Subcutaneous adipose tissue (tissue), 4 donors: ENCODE data around the gene FUT3. TPM values are rescaled to one million over a fixed set of nuclear protein-coding genes. Genes with fewer than 3 reads are reported as not detected.

Experiments used
- CTCF ChIP-seq: fragments of 450-650 bp; IDR thresholded peaks from one replicate; pipeline ENCODE4 v1.5.1; 2016; ENCODE audit warnings: low read depth, mild to moderate bottlenecking, control low read depth, antibody characterized with exemption, moderate library complexity
- total RNA-seq, 4 donors: library from RNA; depleted of rRNA; stranded (reverse); fragments of >200 nt; gene quantifications; one replicate each; pipeline ENCODE4 v1.1.0, GENCODE V29; 2016

The FUT3 gene
- total RNA-seq, 4 donors from 2014 or later, result not detected

DNA sequence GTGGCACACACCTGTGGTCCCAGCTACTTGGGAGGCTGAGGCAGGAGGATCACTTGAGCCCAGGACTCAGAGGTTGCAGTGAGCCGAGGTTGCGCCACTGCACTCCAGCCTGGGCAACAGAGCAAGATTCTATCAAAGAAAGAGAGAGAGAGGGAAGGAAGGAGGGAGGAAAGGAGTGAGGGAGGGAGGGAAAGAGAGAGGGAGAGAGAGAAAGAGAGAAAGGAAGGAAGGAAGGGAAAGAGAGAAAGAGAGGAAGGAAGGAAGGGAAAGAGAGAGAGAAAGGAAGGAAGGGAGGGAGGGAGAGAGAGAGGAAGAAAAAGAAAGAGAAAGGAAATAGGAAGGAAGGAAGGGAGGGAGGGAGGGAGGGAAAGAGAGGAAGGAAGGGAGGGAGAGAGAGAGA lies 34.0 kb downstream of the FUT3 start:
- no peak for TF ChIP-seq CTCF

GRCh38 chr19:5814852-5815246 lies 36.4 kb downstream of the FUT3 start:
- no peak for TF ChIP-seq CTCF

DNA sequence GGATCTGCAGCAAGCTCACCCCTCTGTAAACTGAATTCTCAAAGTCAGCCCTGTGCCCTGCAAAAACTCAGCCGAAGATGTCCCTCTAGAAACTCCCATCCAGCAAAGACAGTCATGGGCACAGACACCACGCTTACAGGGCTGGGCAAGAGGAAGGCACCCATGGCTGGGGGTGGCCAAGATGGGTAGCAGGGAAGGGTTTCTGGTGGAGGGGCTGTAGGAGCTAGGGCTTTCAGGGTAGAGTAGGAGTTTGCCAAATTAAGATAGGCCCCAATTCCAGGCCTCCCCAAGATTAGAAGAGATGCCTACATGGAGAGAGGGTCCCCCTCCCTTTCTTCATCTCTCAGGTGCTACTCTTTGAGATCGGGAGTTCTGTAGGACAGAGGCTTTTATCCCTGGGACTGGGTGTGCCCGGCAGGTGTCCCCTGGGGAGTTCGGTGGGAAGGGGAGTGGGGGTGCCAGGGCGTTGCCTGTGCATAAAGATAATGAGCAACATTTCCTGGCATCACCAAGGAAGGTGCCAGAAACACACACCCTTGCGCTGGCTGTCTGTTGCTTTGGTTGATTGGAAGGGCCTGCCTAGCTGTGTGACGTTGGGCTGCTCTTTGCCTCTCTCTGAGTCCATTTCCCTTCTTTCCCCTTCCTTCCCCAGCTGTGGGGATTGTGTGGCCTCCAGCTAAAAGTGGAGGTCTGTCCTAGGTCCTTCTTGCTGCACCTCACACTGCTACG lies 37.0 kb downstream of the FUT3 start:
- no peak for TF ChIP-seq CTCF

DNA sequence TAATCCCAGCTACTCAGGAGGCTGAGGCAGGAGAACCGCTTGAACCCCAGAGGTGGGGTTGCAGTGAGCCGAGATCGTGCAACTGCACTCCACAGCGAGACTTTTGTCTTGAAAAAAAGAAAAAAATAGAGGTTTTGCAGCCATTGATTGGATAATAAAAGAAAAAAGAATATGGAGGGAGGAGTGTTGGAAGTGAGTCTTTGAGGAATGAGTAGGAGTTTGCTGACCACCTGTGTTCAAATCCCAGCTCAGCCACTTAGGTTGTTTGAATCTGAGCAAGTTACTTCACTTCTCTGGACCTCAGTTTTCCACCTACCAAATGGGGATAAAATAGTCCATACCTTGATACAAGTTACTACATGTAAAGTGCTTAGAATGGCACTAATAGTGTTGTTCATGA lies 40.1 kb downstream of the FUT3 start:
- TF ChIP-seq CTCF, result no peak

DNA sequence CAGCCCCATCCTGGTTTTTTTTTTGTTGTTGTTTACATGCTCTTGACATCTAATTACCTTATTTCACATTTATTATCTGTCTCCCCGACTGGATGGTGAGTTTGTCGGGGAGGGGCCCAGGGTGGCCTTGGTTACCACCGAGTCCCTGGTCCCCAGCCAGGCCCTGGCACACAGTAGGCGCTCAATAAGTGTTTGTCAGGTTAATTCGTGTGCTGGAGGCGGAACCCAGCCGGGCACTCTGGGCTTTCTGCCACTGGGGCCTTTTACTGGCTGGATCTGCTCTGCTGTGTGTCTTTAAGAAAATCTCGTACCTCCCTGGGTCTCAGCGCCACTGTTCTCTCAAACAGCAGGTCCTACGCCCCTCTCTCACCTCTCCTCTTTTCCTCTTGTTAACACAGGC lies 41.8 kb downstream of the FUT3 start:
- TF ChIP-seq CTCF, result no peak

GRCh38 chr19:5809053-5809452 lies 42.2 kb downstream of the FUT3 start:
- no peak for TF ChIP-seq CTCF

GRCh38 chr19:5808120-5808816 lies 43.0 kb downstream of the FUT3 start:
- no peak for TF ChIP-seq CTCF
